Measurements from ENCODE around the gene OMA1.
A peak's percentile ranks its signal among the peaks of the same experiment; 100 is the strongest.
"Not testable (repeated sequence)": the region's sequence is repeated elsewhere in the genome, so short reads cannot be mapped to it uniquely, and the experiment has no call there.

The OMA1 gene

DNA sequence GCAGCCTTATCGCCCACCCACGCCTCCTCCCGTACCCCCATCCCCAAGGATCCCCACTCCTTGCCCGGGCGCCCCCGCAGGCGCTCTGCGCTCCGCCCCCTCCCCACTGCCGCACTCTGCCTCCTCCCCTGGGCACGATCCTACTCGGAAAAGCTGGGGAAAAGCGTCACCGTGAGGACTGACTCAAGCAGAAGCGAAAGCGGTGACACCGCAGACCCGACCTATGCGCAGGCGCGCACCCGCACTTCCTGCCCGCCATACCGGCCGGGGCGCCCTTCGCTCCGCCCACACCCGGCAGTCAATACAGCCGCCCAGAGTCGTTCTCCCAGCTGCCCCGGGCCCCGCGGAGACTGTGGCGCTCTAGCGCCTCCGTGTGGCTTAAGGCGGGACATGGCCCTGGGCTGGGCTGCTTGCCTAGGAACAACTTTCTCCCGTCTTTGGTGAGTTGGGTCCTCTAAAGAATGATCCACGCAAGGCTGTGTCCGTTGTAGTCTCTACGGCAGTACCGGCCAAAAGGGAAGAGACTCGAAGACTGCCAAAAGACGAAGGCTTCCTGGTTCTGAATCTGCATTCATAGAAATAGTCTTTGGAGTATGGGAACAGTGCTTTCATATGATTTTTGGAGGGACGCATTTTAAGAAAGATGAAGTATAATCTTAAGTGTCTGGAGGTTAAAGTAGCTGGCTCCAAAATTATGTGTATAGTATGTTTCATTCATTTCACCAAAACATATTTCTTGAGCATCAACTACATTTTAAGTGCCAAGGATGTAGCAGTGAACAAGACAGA lies at the start of gene OMA1:
Gene OMA1 (minus strand): TSS at position 207 of the 789 bp plus-strand sequence. CDS start 7,432 bp downstream, outside the sequence.
- peak; percentile 92 for DNase-seq (ENCODE audit: low read depth)

DNA sequence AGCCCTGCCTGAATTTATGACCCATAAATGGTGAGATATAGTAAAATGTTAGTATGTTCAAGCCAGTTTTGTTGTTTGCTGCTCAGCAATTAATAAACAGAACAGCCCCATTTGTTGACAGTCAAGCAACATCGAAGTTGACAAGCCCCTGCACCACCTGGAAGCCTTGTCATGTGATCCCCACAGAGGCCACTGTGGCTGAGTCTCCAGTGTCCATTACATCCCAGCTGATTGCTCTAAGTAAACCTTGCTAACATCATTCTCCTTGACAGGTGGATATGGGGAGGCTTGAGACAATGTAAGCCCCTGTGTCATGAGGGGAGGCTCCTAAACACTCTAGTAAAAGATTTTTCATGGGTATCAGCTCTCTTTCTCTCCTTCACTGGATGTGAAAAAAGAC lies 48.0 kb upstream of the OMA1 start:
- no peak for DNase-seq (ENCODE audit: low read depth)

DNA sequence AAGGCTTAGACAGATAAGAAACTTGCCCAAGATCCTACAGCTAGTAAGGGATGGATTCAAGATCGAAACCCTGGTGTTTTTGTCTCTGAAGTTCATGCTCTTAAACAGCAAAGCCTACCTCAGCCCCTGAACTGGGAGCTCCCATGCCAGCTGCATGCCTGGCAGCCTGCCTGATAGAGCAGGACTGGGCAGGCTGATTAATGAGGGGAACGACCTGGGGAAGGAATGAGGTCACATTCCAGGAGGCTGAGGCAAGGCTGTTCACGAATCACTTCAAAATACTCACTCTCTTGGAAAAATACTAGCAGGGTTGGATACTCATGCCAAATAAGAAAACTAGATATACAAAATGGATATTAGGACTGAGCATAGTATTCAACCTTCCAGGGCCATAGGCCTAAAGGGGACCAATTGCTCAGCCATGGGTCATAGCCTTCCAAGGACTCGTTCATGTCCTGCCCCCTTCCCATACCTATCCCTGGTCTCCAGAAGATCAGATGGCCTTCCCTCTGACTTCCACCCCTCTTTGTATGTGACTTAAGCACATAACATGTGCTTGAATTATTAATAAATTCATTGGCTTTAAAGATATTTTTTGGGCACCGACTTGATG lies 46.1 kb upstream of the OMA1 start:
- peak; percentile 68 for DNase-seq (ENCODE audit: low read depth)

DNA sequence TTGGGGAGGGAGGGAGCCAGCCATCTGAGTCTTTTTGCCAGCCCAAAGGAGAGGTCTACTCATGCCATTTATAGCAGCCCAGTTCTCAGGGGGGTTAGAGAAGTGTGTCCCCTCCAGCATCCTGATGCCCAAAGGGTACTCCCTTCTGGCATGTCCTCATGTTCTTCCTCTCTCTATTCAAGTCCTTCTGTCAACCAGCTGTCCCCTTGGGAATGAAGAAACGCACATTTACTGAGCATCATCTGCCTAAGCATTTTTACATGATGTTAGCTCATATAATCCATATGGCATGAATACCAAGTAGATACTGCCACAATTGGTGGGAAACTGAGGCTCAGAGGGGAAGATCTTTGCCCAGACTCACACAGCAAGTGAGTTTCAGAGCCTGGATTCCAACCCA lies 45.3 kb upstream of the OMA1 start:
- no peak for DNase-seq (ENCODE audit: low read depth)

DNA sequence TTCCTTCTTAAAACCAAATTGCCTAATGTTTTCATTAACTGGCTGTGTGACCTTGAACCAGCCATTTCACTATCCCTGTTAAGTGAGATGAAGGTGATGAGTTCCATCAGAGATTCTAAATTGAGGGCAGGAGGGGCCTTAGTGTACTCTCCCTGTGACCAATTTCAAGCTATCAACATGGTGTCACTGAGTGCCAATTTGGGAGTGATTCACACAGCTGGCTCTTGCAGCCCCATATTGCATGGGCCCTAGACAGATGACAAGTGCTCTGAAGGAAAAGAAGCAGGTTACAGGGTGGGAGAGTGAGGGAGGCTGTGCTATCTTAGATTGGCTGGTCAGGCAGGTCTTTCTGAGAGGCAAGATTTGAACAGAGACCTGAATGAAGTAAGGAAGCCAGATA lies 43.5 kb upstream of the OMA1 start:
- DNase-seq (ENCODE audit: low read depth): no peak

DNA sequence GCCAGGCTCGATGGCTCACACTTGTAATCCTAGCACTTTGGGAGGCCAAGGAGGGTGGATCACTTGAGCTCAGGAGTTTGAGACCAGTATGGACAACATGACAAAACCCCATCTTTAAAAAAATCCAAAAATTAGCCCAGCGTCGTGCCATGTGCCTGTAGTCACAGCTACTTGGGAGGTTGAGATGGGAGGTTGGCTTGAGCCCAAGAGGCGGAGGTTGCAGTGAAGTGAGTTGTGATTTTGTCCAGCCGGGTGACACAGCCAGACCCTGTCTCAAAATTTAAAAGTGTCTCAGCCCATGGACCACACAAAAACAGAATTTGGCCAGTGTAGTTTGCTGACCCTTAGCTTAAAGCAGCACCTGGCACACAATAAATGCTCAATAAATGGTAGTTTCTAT lies 41.9 kb upstream of the OMA1 start:
- DNase-seq (ENCODE audit: low read depth): no peak

DNA sequence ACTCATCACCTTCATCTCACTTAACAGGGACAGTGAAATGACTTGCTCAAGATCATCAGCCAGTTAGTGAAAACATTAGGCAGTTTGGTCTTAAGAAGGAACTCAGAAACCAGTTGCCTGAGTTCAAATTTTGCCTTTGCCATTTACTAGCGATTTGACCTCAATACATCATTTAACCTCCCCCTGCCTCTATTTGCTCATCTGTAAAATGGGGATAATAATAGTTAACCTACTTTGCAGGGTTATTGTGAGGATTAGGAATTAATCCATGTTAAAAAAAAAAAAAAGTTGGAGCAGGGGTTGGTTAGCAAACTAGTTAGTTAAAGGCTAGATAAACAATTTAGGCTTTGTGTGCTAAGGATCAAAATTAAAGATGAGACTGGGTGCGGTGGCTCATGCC lies 41.1 kb upstream of the OMA1 start:
- DNase-seq (ENCODE audit: low read depth): no peak

DNA sequence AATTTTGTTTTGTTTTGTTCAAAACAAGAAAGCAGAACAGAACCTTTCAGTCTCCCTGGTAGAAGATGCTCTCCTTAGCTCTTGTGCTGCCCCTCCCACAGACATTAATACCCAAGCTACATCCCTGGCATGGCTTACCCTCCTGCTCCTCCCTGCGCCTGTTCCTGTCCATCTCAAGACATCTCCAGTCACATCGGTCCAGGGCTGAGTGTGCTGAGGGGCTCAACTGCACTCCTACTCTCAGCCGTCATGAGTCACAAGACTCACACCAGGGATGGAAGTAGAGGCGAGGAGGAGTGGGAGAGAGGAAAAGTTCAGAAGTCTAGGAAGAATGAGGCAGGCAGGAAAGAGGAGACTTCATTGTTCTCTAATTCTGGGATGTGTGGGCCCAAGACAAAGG lies 39.7 kb upstream of the OMA1 start:
- DNase-seq (ENCODE audit: low read depth): no peak

DNA sequence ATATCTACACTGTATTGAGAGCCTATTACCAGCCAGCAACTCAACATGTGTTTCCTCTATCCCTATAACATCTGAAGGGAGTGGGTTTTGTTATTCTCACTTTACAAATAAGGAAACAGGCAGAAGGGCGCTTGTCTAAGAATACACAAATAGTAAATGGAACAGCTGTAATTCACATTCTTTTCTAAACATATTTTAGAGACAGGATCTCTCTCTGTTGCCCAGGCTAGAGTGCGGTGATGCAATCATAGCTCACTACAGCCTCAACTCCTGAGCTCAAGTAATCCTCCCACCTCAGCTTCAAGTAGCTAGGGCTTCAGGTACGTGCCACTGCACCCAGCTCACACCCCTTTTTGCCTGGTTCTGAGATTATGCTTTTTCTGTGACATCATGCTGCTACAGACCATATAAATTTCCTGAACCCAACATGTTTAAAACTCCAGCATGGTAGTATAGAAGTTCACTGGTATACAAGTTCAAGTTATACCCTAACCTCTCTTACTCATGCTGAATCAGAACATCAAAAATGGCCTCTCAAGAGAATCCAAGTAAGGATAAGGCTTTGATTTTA lies 39.1 kb upstream of the OMA1 start:
- DNase-seq (ENCODE audit: low read depth): no peak

DNA sequence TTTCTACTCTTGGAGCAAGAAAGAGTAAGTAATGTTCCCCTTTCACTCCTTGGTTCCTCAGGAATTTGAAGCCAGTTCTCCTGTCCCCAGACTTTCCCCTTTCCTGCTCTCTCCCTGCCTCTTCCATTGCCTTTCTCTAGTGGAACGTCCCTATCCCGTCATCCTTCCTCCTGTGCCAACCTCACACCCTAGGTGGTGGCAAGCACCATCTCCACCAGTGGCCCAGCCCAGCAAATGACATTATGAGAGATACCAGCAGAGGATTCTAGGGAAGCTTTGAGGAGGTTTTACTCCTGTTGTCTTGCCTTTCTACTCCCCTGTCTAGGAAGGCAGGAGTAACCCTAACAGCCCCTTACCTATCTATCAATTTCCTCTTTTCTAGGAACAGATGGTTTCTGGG lies 38.6 kb upstream of the OMA1 start:
- DNase-seq (ENCODE audit: low read depth): no peak

DNA sequence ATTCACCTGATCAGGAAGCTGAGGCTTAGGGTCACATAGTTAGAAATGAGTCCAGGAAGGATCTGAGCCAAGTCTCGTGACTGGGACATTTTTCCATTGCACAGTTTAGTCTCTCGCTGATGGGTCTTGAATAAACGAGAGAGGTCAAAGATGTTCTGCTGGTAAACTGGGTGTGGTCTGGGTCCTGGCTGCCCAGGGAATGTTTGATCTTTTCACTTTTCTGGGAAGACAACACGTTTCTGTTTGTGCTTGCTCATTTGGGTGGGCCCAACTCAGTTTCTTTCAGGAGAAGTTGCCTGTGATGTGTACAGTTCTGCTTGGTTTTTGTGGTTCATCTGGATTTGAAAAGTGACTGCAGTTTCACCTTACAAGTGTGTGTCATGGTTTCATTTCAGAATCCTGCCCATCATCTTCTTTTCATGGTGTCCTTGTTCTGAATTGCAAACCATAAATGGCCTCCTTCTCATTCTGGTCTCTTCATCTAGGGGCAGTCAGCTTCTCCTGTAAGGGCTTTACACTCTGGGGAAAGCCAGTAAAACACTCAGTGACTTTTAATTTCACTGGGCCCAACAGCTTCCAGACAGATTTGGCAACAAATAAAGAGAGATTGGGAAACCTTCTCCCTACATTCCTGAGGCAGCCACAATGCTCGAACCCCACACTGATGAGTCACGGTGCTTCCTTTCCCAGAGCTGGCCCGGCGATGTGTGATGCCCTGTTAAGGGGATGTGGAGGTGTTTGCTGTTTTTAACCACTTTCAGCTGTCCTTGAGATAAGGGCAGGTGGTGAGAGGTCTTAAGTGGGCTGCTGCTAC lies 37.8 kb upstream of the OMA1 start:
- peak; percentile 91 for DNase-seq (ENCODE audit: low read depth)

DNA sequence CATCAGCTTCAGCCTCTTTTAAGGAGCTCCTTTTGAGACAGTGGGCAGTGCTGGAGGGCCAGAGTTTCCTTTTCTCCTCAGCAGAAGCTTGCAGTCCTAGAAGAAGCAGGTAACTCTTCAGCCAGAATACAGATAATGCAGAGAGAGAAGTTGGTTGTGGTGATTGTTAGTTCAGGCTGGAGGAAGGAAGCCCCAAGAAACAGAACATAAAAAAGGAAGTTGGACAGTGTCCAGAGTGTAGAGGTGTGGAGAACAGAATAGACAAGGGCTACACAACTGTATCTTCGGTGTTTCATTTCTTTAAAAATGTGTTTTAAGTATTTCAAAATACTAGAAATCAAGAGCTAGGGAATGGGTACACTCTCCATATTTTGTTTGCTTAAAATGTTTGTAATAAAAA lies 37.0 kb upstream of the OMA1 start:
- no peak for DNase-seq (ENCODE audit: low read depth)

DNA sequence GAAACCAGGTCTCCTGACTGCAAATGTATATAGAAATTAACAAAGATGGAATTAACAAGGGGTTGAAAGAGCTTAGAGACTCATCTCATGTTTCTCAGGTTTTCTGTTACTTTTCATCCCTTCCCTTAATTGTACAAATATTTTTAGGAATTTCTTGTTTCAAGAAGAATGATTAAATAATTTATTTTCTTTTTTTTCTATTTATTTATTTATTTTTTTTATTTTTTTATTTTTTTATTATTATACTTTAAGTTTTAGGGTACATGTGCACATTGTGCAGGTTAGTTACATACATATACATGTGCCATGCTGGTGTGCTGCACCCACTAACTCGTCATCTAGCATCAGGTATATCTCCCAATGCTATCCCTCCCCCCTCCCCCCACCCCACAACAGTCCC lies 35.6 kb upstream of the OMA1 start:
- DNase-seq (ENCODE audit: low read depth): not testable (repeated sequence)

DNA sequence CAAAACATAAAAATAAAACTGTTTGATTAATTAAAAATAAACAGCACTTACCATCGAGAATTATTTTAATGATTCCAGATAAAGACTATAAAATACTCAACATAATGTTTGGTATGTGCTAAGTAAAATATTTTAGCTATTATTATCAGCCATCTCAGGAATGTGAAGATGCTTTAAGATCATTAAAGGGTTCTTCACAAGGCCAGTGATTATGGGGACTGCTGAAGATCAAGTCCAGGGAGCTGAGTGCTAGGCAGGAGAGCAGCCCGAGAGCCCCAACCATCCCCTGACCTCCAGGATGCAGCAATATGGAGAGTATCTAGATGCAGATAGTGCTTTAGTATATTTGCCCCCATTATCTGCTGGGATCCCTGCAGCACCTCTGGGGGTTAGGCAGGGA lies 35.1 kb upstream of the OMA1 start:
- DNase-seq (ENCODE audit: low read depth): no peak

DNA sequence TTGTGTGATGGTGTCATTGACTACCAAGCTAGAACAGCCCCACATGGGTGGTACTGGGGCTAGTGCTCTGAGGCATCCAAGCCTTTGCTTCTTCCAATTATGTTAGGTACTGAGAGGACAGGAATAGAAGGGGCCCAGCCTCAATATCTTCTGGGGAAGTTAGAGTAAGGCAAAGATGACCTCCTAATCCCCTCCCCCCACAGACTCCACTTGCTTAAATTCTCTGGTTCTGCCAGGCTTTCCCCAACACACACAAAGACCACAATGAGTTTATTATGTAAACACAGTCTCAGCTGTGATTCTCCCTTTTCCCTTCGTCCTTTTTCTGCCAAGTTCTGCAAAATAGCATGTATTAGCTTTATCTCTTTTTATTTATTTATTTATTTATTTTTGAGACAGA lies 33.7 kb upstream of the OMA1 start:
- no peak for DNase-seq (ENCODE audit: low read depth)

DNA sequence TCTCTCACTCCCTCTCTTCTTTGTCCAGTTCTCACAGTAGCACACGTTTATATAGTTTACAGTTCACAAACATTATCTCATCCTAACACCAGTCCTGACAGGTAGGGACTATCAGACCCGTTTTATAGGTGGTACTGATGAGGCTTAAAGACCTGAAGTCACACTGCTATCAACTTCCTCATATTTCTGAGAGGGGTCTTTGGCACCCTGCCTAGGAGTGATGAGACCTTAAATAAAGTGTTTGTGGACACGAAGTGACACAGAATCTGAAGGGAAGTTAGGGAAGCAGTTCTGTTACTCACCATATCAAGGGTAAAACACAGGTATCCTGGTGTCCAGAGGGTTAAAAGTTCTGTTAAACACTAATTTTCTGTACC lies 31.1 kb upstream of the OMA1 start:
- DNase-seq (ENCODE audit: low read depth): no peak

DNA sequence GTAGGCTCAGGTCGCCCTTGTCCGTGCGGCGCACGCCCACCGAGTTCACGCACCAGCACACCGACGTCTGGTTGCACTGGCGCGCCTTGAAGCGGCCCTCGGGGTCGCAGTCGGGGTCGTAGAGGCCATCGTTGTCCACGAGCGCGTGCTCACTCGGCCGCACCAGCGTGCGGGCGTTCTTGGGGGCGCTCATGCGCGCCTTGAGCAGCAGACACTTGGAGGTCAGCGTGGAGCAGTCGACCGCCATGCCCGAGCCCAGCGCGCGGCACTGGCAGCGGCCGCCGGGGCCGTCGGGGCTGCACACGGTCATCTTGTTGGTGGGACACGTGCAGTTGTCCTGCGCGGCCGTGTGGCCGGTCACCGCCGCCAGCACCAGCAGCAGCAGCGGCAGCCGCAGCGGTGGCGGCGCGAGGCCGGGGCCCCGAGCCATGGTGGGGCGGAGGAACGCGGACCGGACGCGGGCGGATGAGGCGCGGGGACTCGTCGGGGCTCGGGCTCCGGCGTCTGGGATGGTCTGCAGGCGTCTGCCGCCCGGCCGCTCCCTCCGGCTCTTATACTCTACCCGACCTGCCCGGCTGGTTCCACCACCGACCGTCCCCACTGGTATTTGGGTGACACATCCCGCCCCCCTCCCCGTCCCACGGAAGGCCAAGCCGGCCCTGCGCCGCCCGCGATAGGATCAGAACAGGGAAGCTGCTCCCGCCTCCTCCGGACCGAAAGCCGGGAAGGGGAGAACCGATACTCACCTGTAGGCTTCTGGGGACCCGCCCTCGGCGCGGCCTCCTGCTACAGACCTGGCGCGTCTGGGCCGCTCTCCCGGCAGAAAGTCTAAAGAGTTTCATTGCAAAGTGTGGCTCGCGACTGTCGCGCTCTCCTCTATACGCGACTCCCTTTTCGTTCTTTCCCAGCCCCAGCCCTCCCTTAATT lies 30.5 kb upstream of the OMA1 start, which contains the start of gene TACSTD2:
Gene TACSTD2 (minus strand): TSS at position 526 of the 927 bp plus-strand sequence. CDS start 96 bp downstream, at position 430.
- no peak for DNase-seq (ENCODE audit: low read depth)

DNA sequence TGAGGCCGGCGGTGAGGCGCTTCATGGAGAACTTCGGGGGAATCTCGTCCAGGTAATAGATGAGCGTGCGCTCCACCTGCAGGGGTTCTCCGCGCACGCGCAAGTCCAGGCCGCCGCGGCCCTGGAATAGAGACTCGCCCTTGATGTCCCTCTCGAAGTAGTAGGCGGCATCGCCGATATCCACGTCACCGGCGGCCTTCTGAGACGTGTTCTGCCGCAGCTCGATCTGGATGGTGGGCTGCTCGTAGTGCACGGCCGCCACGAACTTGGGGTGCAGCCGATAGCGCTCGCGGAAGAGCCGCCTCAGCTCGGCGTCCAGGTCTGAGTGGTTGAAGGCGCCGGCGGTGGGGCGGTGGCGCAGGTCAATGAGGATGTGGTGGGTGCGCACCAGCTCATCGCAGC lies 29.8 kb upstream of the OMA1 start:
- no peak for DNase-seq (ENCODE audit: low read depth)

DNA sequence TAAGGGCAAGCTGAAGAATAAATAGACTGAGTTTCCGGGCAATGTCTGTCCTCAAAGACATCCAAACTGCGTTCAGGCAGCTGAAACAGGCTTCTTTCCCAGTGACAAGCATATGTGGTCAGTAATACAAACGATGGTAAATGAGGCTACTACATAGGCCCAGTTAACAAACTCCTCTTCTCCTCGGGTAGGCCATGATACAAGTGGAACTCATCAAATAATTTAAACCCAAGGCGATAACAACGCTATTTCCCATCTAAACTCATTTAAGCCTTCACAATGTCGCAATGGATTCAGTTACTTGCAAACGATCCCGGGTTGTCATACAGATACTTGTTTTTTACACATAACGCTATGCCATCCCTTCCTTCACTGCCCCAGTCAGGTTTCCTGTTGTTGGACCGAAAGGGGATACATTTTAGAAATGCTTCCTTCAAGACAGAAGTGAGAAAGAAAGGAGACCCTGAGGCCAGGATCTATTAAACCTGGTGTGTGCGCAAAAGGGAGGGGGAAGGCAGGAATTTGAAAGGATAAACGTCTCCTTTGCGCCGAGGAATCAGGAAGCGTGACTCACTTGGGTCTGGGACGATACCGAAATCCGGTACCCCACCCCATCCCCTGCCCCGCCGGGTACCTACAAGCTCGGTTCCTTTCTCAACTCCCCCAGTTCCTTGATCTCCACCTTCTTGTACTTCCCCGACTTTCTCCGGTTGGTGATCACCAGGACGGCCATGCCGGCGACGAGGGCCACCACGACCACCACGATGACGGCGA lies 29.2 kb upstream of the OMA1 start:
- no peak for DNase-seq (ENCODE audit: low read depth)

DNA sequence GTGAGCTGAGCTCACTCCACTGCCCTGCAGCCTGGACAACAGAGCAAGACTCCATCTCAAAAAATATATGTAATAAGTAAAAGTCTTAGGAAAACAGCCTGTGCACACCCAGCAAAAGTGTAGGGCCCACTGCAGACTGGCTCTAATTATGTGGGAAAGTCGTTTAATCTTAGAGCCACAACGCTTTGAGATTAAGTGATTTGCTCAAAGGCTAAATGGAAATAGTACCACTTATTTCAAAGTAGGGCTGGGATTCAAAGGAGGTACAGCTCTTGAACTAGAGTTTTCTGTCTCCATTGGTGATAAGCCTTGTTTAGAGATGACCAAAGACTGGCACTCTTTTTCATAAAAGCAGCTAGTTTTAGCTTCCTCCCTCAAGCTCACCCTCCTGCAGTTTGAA lies 28.3 kb upstream of the OMA1 start:
- no peak for DNase-seq (ENCODE audit: low read depth)
